Measurements from ENCODE around the gene FAM83G.

Gene FAM83G

DNA sequence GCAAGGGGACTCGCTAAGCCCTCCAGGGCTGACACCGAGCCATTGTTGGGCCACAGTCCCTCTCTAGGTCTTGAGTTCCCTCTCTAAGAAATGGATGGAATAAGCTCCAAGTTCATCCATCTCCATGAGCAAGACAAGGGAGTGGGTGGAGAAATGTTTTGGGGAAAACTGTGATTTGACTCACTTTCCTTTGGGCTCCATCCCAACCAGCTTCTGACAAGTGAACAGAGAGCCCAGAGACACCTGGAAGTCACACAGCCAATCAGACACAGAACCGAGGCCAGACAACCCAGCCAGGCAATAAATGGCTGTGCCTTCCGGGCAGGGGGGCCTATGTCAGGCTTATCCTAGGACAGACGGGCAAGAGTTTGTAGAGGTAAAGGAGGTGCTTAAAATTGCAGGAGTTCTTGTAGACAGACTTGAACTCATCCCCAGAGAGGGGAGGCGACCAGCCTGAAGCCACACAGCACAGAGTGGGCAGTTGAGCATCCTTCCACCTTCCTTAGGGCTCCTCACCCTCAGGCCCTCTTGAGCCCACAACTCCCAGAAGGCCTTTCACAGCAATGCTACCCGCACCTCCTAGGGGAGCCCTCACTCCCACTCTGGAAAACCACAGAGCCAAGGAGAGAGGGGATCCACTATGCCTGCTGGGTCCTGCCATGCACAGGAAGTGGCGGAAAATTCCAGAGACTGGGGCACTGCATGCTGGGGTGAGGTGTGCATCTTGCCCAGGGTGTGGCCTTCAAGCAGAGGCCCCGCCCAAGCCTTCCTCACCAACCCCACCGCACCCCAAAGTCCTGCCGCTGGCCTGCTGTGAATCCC lies 9.5 kb upstream of the FAM83G start:
- no peak overlapping the region for H3K4me3 ChIP-seq (ENCODE audit: low read depth, low read length)
- DNase-seq (ENCODE audit: low read depth, low spot score), result no peak
- TF ChIP-seq CTCF (IDR thresholded peaks at IDR 0.05; ENCODE audit: low read depth, low read length), result no peak
- in situ Hi-C loops (cut with HindIII; ENCODE audit: low sequenced_read_pairs), result no loop called here

GRCh38 chr17:19013226-19013625 lies 8.7 kb upstream of the FAM83G start:
- in situ Hi-C loops (cut with HindIII; ENCODE audit: low sequenced_read_pairs), result no loop called here

DNA sequence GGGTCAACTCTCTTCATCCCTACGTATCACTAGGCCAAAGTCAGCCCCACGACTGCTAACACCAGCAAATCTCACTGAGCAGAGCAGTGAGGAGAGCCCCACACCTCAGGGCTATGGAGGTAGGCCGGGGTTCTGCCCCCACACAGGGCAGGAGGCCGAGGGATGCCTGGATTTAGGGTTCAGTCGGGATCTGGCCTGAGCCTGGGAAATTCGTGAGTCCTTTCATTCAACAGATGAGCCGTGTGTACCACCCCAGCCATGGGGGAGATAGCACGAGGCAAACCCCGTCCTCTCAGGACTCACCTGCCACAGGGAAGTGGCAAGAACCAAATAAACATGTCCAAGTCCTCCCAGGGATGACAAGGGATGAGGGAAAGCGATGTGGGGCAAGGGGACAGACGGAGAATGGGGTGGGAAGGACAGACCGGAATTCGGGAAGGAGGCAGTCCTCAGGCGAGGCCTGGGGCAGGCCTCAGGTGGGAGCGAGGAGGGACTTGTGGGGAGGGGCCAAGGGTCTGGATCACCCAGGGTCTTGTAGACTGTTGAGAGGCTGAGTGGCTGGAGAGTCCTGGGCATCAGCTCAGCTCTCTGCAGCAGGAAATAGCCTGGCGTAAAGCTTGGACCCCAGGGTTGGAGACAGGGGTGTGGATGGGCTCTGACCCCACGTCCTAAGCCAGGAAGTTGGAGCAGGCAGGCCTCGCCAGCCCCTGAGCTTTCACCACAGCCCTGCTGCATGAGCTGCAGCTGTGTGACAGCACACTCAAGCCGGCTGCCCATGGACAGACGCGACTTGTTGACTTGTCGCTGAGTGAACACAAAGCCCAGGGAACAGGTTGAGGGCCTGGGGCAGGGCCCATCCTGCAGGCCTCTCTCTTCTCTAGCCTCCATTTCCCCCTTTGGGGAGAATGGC lies 7.9 kb upstream of the FAM83G start:
- TF ChIP-seq CTCF (IDR thresholded peaks at IDR 0.05; ENCODE audit: low read depth, low read length), result no peak
- in situ Hi-C loops (cut with HindIII; ENCODE audit: low sequenced_read_pairs), result no loop called here
- DNase-seq (ENCODE audit: low read depth, low spot score), result no peak
- H3K4me3 ChIP-seq (ENCODE audit: low read depth, low read length), result no peak overlapping the region

More at GRCh38 chr17:19013226-19013625, 8.7 kb upstream of the FAM83G start:
- DNase-seq (ENCODE audit: low read depth, low spot score), result no peak
- no peak for TF ChIP-seq CTCF (IDR thresholded peaks at IDR 0.05; ENCODE audit: low read depth, low read length)
- no peak overlapping the region for H3K4me3 ChIP-seq (ENCODE audit: low read depth, low read length)

DNA sequence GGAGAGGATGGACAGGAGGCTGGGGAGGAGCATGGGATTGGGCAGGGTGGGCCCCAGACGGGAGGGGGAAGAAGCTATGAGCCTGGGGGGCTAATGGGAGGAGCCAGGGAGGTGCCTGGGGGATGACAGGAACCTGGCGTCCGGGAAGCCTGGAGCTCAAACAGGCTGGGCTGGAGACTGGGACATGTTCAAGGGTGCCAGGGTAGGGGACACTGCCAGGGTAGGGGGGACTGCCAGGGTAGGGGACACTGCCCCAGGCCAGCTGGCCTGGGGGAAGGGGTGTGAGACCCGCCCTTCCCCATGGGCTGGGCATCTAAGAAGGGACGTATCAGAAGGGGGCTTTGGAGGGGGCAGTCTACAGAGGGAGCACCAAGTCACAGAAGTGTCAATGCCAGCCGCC lies 7.0 kb upstream of the FAM83G start:
- no peak for DNase-seq (ENCODE audit: low read depth, low spot score)
- TF ChIP-seq CTCF (IDR thresholded peaks at IDR 0.05; ENCODE audit: low read depth, low read length), result no peak
- in situ Hi-C loops (cut with HindIII; ENCODE audit: low sequenced_read_pairs), result no loop called here
- H3K4me3 ChIP-seq (ENCODE audit: low read depth, low read length), result no peak overlapping the region

DNA sequence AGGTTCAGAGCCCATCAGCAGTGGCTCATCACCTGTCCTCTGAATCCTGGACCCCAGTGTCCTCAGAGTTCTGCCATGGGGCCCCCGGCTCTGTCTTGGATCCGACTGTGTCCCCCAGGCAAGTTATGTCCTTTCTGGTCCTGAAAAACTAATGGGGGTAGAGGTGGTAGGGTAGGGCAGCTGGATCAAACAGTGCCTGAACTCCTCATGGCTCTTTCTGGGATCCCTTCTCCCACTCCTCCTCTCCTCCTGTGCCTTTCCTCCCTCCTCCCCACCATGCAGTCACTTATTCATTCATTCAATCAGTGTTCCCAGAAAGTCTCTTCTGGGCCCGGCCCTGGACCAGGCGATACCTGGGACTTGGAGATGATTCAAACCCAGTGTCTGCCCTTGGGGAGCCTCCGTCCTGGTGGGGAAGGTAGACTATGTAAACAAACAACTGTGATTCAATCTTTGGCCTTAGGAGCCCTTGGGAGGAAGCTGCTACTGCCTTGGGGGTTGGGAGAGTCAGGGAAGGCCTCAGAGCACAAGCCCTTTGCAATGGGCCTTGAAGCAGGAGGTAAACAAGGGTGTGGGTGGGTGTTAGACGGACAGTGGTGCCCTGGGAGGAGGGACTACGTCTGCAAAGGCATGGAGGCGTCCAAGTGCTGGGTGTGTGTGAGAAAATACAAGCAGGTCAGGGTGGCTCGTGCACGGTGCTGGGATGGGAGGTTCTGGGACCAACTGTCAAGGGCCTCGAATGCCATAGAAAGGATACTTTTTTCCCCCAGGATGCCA lies 6.4 kb upstream of the FAM83G start:
- in situ Hi-C loops (cut with HindIII; ENCODE audit: low sequenced_read_pairs), result no loop called here
- DNase-seq (ENCODE audit: low read depth, low spot score), result no peak
- no peak overlapping the region for H3K4me3 ChIP-seq (ENCODE audit: low read depth, low read length)
- TF ChIP-seq CTCF (IDR thresholded peaks at IDR 0.05; ENCODE audit: low read depth, low read length), result no peak

GRCh38 chr17:19009970-19010369 lies 5.4 kb upstream of the FAM83G start:
- TF ChIP-seq CTCF (IDR thresholded peaks at IDR 0.05; ENCODE audit: low read depth, low read length), result no peak
- H3K4me3 ChIP-seq (ENCODE audit: low read depth, low read length), result no peak overlapping the region
- in situ Hi-C loops (cut with HindIII; ENCODE audit: low sequenced_read_pairs), result no loop called here
- DNase-seq (ENCODE audit: low read depth, low spot score), result no peak

Data from astrocyte of the spinal cord (primary cell).